Naive B cell (primary cell): ENCODE measurements around the gene ABCC9. TPM values are rescaled to one million over a fixed set of nuclear protein-coding genes. Genes with fewer than 3 reads are reported as not detected.

Source experiments
- ATAC-seq, 2 donors: fragments of 150-1000 bp; cut with Tn5 transposase; 2 replicates each; pipeline ENCODE4 v1.10.0; 2021; ENCODE audit warnings: low read depth in 2 of 2, mild to moderate bottlenecking in 2 of 2, moderate library complexity in 2 of 2
- DNase-seq: peaks from one replicate; pipeline ENCODE4 v3.0.0; 2022
- H3K27ac Mint-ChIP-seq, 6 donors: one replicate each; pipeline ENCODE4 v1.8.0; 2020 to 2022; ENCODE audit warnings: mild to moderate bottlenecking in 6 of 6, mixed read lengths in 6 of 6, moderate library complexity in 5 of 6, inconsistent platforms in 2 of 6
- H3K27me3 Mint-ChIP-seq, 3 donors: one replicate each; pipeline ENCODE4 v1.8.0; 2021 to 2022; ENCODE audit warnings: mixed read lengths in 3 of 3, mild to moderate bottlenecking in 1 of 3
- H3K36me3 Mint-ChIP-seq, 2 donors: one replicate each; pipeline ENCODE4 v1.8.0; 2020 to 2022; ENCODE audit warnings: mixed read lengths in 2 of 2, inconsistent platforms in 1 of 2, mild to moderate bottlenecking in 1 of 2
- H3K4me1 Mint-ChIP-seq, 3 donors: one replicate each; pipeline ENCODE4 v1.8.0; 2020 to 2022; ENCODE audit warnings: mixed read lengths in 3 of 3, inconsistent platforms in 1 of 3, mild to moderate bottlenecking in 1 of 3, moderate library complexity in 1 of 3
- H3K4me3 Mint-ChIP-seq, 8 donors: one replicate each; pipeline ENCODE4 v1.8.0; 2020 to 2022; ENCODE audit warnings: mild to moderate bottlenecking in 8 of 8, mixed read lengths in 8 of 8, moderate library complexity in 8 of 8, inconsistent platforms in 2 of 8
- H3K9me3 Mint-ChIP-seq, 7 donors: one replicate each; pipeline ENCODE4 v1.8.0; 2020 to 2022; ENCODE audit warnings: mixed read lengths in 7 of 7, mild to moderate bottlenecking in 5 of 7, inconsistent platforms in 2 of 7, moderate library complexity in 1 of 7
- polyA plus RNA-seq, 6 donors: library from polyadenylated mRNA; unstranded; fragments of 300-500 nt; fragmentation: Illumina TruSeq; gene quantifications; one replicate each; pipeline ENCODE4 v1.2.3, GENCODE V29; 2021; ENCODE audit warnings: low read depth in 6 of 6

Gene ABCC9
- polyA plus RNA-seq, 6 donors from 2014 or later = not detected

DNA sequence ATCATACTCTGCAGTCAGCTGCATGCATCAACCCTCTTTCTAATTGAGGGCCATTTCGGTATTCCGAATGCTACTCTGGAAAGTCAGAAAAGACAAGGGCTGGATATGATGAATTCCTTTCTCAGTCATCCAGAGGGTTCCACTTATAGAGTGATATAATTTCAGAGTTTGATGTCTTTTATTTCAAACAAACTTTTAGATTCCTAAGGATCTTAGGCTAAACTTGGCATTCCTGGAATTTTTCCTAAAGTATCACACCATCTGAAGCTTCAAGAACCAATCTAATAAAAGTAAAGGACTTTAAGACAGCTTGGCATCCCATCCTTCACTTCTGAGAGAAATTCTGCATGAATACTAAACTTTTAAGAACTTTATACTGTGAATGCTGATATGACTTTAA, 97.4 kb downstream of the ABCC9 start:
- DNase-seq (no peak), ATAC-seq (no peak)
- Mint-ChIP-seq H3K4me1 (no peaks in the 10 kb centered on the region), H3K9me3 (peaks cover 0 to 3% (median 0%) of the 10 kb centered on the region in 7 donors), H3K4me3 (no peak overlapping the region), H3K36me3 (no peaks in the 10 kb centered on the region), H3K27ac (no peak overlapping the region), H3K27me3 (no peaks in the 10 kb centered on the region)

DNA sequence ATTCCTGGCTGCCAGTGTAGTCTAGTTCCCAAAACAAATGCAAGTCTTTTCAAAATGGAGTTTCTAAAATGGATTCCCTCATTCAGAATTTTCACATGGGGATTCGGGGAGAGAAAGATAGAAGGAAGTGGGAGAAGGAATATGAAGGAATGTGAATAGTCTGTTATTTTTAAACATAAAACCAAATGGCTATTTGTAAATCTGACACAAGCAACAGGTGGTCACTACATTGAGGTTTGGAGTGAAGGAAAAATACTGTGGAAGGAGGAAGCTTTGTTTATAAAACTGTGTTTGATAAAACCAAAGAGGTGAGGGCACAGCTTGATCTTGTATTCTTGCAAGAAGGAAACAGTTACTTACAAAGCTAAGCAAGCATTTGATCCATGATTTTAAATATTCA, 101.5 kb downstream of the ABCC9 start:
- peaks cover 0 to 7% (median 2%) of the 10 kb centered on the region in 7 donors for H3K9me3 Mint-ChIP-seq
- H3K4me1 Mint-ChIP-seq = no peaks in the 10 kb centered on the region

DNA sequence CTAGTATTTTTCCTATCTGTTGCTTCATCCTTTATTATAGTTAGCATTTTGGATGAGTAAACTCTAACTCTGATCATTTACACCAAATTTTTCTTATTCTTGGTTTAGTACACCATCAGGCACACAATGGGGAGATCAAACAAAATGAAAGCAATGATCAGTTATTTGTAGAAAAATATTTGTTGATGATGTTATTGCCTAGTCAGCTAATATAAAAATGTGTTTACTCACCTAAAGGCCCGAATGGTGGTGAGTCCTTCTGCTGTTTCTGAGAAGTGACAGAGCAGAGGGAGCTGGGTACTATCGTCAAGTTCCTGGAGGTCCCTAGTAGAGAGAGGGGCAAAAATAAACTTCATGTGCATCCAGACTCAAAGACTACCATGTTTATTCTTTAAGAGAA, 103.4 kb downstream of the ABCC9 start:
- DNase-seq = no peak
- no peak for ATAC-seq
- no peaks in the 10 kb centered on the region for H3K27me3 Mint-ChIP-seq
- no peaks in the 10 kb centered on the region for H3K36me3 Mint-ChIP-seq
- no peak overlapping the region for H3K27ac Mint-ChIP-seq
- no peak overlapping the region for H3K4me3 Mint-ChIP-seq
- peaks cover 0 to 12% (median 2%) of the 10 kb centered on the region in 7 donors for H3K9me3 Mint-ChIP-seq
- H3K4me1 Mint-ChIP-seq = no peaks in the 10 kb centered on the region

More for the DNA sequence above, 101.5 kb downstream of the ABCC9 start:
- no peak overlapping the region for H3K27ac Mint-ChIP-seq
- ATAC-seq = no peak
- no peaks in the 10 kb centered on the region for H3K36me3 Mint-ChIP-seq
- H3K27me3 Mint-ChIP-seq = no peaks in the 10 kb centered on the region
- no peak overlapping the region for H3K4me3 Mint-ChIP-seq
- no peak for DNase-seq

DNA sequence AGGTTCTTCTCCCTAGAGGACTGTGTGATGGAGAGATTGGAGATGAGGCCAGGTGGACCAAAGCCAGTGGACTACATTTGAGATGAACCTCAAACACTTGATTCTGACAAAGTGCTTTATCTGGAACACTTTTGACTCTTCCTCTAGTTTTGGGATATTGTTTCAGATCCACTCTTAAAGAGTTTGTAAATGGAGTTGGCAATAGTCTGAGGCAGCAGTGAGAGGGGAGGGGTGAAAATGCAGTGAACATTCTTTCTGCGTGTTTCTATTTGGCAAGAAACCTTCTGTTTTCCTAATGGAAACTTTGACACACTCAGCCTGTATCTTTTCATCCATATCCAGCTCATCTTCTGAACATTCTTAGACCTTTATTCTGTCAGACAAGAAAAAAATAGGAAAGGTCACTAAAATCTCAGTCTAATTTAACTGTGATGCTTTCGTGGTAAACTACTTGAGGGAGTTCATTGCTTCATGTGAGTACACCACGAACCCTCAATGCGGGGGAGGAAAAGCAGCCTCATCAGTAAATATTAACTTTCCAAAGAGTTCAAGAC, 109.4 kb downstream of the ABCC9 start:
- ATAC-seq (no peak), DNase-seq (no peak)
- Mint-ChIP-seq H3K9me3 (peaks cover 0 to 13% (median 2%) of the 10 kb centered on the region in 7 donors), H3K4me3 (no peak overlapping the region), H3K4me1 (no peaks in the 10 kb centered on the region), H3K27ac (no peak overlapping the region), H3K36me3 (no peaks in the 10 kb centered on the region), H3K27me3 (no peaks in the 10 kb centered on the region)

DNA sequence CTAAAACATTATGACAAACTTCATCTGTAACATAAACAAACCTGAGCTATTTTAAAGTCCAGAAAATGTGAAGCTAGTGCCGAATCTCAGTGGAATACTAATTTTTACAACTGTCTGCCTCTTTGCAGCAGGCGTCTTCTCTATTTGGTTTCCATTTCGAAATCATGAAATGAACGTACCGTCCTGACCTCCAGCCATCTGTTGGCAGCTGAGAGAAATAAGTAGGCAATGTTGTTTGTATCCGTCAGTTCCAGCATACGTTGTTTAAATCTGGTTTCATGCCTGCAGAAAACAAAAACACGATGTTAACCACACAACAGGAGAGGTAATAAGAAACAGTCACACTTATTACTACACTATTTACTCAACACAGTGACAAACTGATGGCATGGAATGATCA, 112.4 kb downstream of the ABCC9 start:
- Mint-ChIP-seq H3K27me3 (no peaks in the 10 kb centered on the region), H3K9me3 (peaks cover 0 to 6% (median 2%) of the 10 kb centered on the region in 7 donors), H3K27ac (no peak overlapping the region), H3K4me3 (no peak overlapping the region), H3K36me3 (no peaks in the 10 kb centered on the region), H3K4me1 (no peaks in the 10 kb centered on the region)
- ATAC-seq (no peak), DNase-seq (no peak)

- H3K27ac Mint-ChIP-seq = no peak overlapping the region
- no peak overlapping the region for H3K4me3 Mint-ChIP-seq
- no peak for DNase-seq
- H3K9me3 Mint-ChIP-seq = peaks cover 0 to 5% (median 2%) of the 10 kb centered on the region in 7 donors
- no peaks in the 10 kb centered on the region for H3K36me3 Mint-ChIP-seq
- H3K4me1 Mint-ChIP-seq = no peaks in the 10 kb centered on the region
- no peaks in the 10 kb centered on the region for H3K27me3 Mint-ChIP-seq
- ATAC-seq = no peak
These were observed 113.0 kb downstream of the ABCC9 start for GRCh38 chr12:21828136-21828775.

DNA sequence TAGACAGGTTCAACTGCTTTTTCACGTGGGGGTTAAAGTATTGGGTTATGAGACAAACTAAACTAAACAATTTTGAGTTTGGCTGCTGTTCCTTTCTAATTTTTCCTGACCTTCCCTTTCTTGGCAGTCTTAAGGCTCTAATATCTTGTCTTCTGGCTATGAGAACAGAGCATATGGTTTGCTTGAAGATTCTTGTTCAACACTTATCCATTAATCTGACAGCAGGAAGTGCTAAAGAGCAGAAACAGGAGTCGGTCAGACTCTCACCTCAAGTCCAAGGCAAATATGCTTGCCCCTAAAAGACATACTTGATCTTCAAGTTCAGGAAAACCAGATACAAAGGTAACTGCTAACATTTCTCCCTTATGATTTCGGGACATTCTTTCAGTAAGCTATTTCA, 114.1 kb downstream of the ABCC9 start:
- H3K36me3 Mint-ChIP-seq = no peaks in the 10 kb centered on the region
- H3K4me3 Mint-ChIP-seq = no peak overlapping the region
- no peak for DNase-seq
- H3K27ac Mint-ChIP-seq = no peak overlapping the region
- H3K9me3 Mint-ChIP-seq = peaks cover 0 to 5% (median 2%) of the 10 kb centered on the region in 7 donors
- no peaks in the 10 kb centered on the region for H3K4me1 Mint-ChIP-seq
- ATAC-seq = no peak
- no peaks in the 10 kb centered on the region for H3K27me3 Mint-ChIP-seq

DNA sequence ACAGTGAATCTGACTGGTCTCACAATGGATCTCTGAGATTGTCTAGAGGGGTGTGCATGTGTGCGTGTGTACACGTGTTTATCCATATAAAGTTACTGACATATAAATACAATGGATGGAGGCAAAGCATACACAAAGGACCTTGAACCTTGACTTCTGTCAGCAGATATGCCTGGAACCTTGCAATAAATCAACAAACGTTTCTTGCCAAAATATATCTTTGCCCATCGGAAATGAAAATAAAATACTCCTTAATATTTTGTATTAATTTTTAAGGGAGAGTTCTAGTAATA, 114.7 kb downstream of the ABCC9 start:
- ATAC-seq (no peak), DNase-seq (no peak)
- Mint-ChIP-seq H3K9me3 (peaks cover 0 to 4% (median 2%) of the 10 kb centered on the region in 7 donors), H3K4me3 (no peak overlapping the region), H3K27ac (no peak overlapping the region), H3K27me3 (no peaks in the 10 kb centered on the region), H3K4me1 (no peaks in the 10 kb centered on the region), H3K36me3 (no peaks in the 10 kb centered on the region)

DNA sequence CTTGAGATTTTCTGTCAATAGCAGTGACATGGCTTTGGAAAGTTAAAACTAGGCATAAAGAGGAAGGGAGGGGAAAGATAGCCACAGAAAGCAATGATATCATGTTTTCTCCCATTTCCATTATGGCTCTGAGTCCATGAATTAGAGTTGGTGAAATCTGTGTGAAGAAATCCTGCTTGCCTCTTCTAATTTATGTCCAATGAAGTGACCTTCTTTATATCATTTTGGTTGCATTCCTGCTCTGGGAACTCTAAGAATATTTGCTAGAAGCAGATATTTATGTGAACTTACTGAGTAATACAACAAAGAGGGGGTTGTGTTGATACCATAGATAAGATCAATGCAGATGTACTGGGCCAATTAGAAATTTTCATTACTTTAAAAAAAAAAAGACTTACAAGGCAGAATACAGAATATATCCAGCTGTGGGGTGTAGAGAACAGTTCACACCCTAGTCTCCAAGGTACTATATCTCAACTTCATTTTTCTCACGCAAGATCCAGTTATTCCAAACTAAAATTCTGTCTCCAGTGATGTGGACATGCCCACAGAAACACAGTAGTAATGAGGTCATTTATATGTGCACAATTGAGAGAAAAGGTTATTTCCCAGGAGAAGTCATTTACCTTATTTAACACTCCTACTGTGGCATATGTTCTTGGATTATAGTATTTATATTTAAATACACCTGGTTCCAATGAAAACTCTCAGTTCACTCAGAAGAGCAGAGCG, 115.2 kb downstream of the ABCC9 start:
- H3K36me3 Mint-ChIP-seq = no peaks in the 10 kb centered on the region
- no peak for ATAC-seq
- no peaks in the 10 kb centered on the region for H3K4me1 Mint-ChIP-seq
- no peak overlapping the region for H3K4me3 Mint-ChIP-seq
- no peak overlapping the region for H3K27ac Mint-ChIP-seq
- H3K9me3 Mint-ChIP-seq = peaks cover 0 to 4% (median 0%) of the 10 kb centered on the region in 7 donors
- H3K27me3 Mint-ChIP-seq = no peaks in the 10 kb centered on the region
- no peak for DNase-seq

GRCh38 chr12:21823581-21823980, 117.6 kb downstream of the ABCC9 start:
- no peak for ATAC-seq
- Mint-ChIP-seq H3K4me3 (no peak overlapping the region), H3K36me3 (no peaks in the 10 kb centered on the region), H3K4me1 (no peaks in the 10 kb centered on the region), H3K9me3 (peaks cover 0 to 4% (median 2%) of the 10 kb centered on the region in 7 donors), H3K27me3 (no peaks in the 10 kb centered on the region), H3K27ac (no peak overlapping the region)
- DNase-seq = no peak

- no peaks in the 10 kb centered on the region for H3K36me3 Mint-ChIP-seq
These were observed 121.5 kb downstream of the ABCC9 start for GRCh38 chr12:21819678-21820077.

GRCh38 chr12:21819236-21819635, 122.0 kb downstream of the ABCC9 start:
- H3K9me3 Mint-ChIP-seq = peaks cover 0 to 4% (median 0%) of the 10 kb centered on the region in 7 donors
- no peaks in the 10 kb centered on the region for H3K27me3 Mint-ChIP-seq
- no peaks in the 10 kb centered on the region for H3K36me3 Mint-ChIP-seq
- ATAC-seq (no peak), DNase-seq (no peak)
- no peak overlapping the region for H3K27ac Mint-ChIP-seq
- no peaks in the 10 kb centered on the region for H3K4me1 Mint-ChIP-seq
- H3K4me3 Mint-ChIP-seq = no peak overlapping the region

More at GRCh38 chr12:21819678-21820077, 121.5 kb downstream of the ABCC9 start:
- no peak for DNase-seq
- ATAC-seq = no peak
- H3K9me3 Mint-ChIP-seq = peaks cover 0 to 4% (median 0%) of the 10 kb centered on the region in 7 donors
- H3K27me3 Mint-ChIP-seq = no peaks in the 10 kb centered on the region
- no peak overlapping the region for H3K4me3 Mint-ChIP-seq
- no peaks in the 10 kb centered on the region for H3K4me1 Mint-ChIP-seq
- no peak overlapping the region for H3K27ac Mint-ChIP-seq

- no peak for DNase-seq
- Mint-ChIP-seq H3K9me3 (peaks cover 0 to 4% (median 0%) of the 10 kb centered on the region in 7 donors), H3K27ac (no peak overlapping the region), H3K36me3 (no peaks in the 10 kb centered on the region), H3K27me3 (no peaks in the 10 kb centered on the region), H3K4me3 (no peak overlapping the region), H3K4me1 (no peaks in the 10 kb centered on the region)
- ATAC-seq = no peak
These were observed 122.6 kb downstream of the ABCC9 start for GRCh38 chr12:21818627-21819026.
